H1 (cell line): Measurements from ENCODE around the gene RCC2. TPM values are rescaled to one million over a fixed set of nuclear protein-coding genes. Genes with fewer than 3 reads are reported as not detected.

Experiments
- CTCF ChIA-PET: fragments of 300-600 bp; sonication (Branson Sonifier 250); formaldehyde crosslinking; loops from one replicate; lab custom pipeline; 2021; ENCODE audit not compliant: partially characterized antibody; lab: Charles Lee
- POLR2A ChIA-PET: fragments of 300-600 bp; sonication (Branson Sonifier 250); formaldehyde crosslinking; loops from one replicate; lab custom pipeline; 2021; ENCODE audit warnings: inconsistent platforms; ENCODE audit not compliant: partially characterized antibody; lab: Charles Lee
- DNase-seq, 2 experiments: peaks; one replicate each; pipeline versions ENCODE4 v3.0.0 to v3.0.0-alpha.2; 2010 to 2022; ENCODE audit warnings: low spot score in 2 of 2, low read depth in 1 of 2, mixed read lengths in 1 of 2
- FAIRE-seq: peaks from 2 replicates; lab custom pipeline; 2011; peaks lifted over from hg19 to GRCh38; lab: Jason Lieb, UNC
- H2AFZ ChIP-seq: 2 replicates; pipeline ENCODE4 v1.8.1; 2012; ENCODE audit warnings: low read length, inconsistent platforms
- H2AK5ac ChIP-seq: 2 replicates; pipeline ENCODE4 v1.6.1; 2013; ENCODE audit warnings: low read depth, low read length
- H2BK120ac ChIP-seq: replicated peaks from 2 replicates; pipeline ENCODE3; 2013; ENCODE audit warnings: low read depth, low read length, inconsistent platforms
- H2BK12ac ChIP-seq: 2 replicates; pipeline ENCODE4 v1.6.1; 2013; ENCODE audit warnings: low read depth, low read length
- H2BK15ac ChIP-seq: 2 replicates; pipeline ENCODE4 v1.6.1; 2013; ENCODE audit warnings: low read length
- H2BK20ac ChIP-seq: 2 replicates; pipeline ENCODE4 v1.6.1; 2013; ENCODE audit warnings: low read length
- H2BK5ac ChIP-seq: 2 replicates; pipeline ENCODE4 v1.6.1; 2013; ENCODE audit warnings: low read depth, low read length
- H3K14ac ChIP-seq: 2 replicates; pipeline ENCODE4 v1.6.1; 2013; ENCODE audit warnings: inconsistent platforms; ENCODE audit not compliant: insufficient read length
- H3K18ac ChIP-seq: 2 replicates; pipeline ENCODE4 v1.6.1; 2013; ENCODE audit warnings: low read length; ENCODE audit errors: extremely low read depth
- H3K23ac ChIP-seq: 2 replicates; pipeline ENCODE4 v1.6.1; 2013; ENCODE audit warnings: inconsistent platforms; ENCODE audit not compliant: insufficient read length
- H3K23me2 ChIP-seq: 2 replicates; pipeline ENCODE4 v1.6.1; 2013; ENCODE audit warnings: low read depth, low read length
- H3K27ac ChIP-seq: 2 replicates; pipeline ENCODE4 v1.6.1; 2011; ENCODE audit warnings: low read depth, low read length, inconsistent platforms
- H3K27me3 ChIP-seq, 4 experiments: replicated peaks in 1 of 4; 1 replicate in 1 of 4; 2 replicates in 3 of 4; pipeline versions ENCODE4 v1.6.1 to v1.8.1; 2011 to 2013; ENCODE audit warnings: low read length in 3 of 4, mild to moderate bottlenecking in 3 of 4, inconsistent platforms in 2 of 4, mixed read lengths in 2 of 4, moderate library complexity in 1 of 4; ENCODE audit not compliant: control insufficient read depth in 3 of 4, insufficient read depth in 3 of 4; ENCODE audit errors: extremely low read depth in 1 of 4
- H3K36me3 ChIP-seq, 4 experiments: 2 replicates each; pipeline versions ENCODE4 v1.6.1 to v1.8.1; 2011 to 2013; ENCODE audit warnings: mild to moderate bottlenecking in 4 of 4, low read length in 3 of 4, moderate library complexity in 2 of 4, control low read depth in 1 of 4, inconsistent platforms in 1 of 4; ENCODE audit not compliant: insufficient read depth in 4 of 4, control insufficient read depth in 2 of 4
- H3K4ac ChIP-seq: replicated peaks from 2 replicates; pipeline ENCODE3; 2013; ENCODE audit warnings: low read length, low read depth, mixed read lengths, inconsistent platforms; ENCODE audit not compliant: insufficient read length
- H3K4me1 ChIP-seq, 4 experiments: replicated peaks in 1 of 4; 1 replicate in 1 of 4; 2 replicates in 3 of 4; pipeline versions ENCODE4 v1.6.1 to v1.8.1; 2011 to 2013; ENCODE audit warnings: low read length in 3 of 4, inconsistent platforms in 2 of 4, mixed read lengths in 1 of 4; ENCODE audit not compliant: insufficient read depth in 4 of 4, control insufficient read depth in 3 of 4
- H3K4me2 ChIP-seq, 2 experiments: 2 replicates each; pipeline versions ENCODE4 v1.6.1 to v1.8.1; 2011 to 2013; ENCODE audit warnings: low read depth in 2 of 2, low read length in 2 of 2, control low read depth in 1 of 2, inconsistent platforms in 1 of 2, mild to moderate bottlenecking in 1 of 2; ENCODE audit not compliant: insufficient read depth in 1 of 2
- H3K4me3 ChIP-seq, 4 experiments: fragments of 200-600, 300-600 bp in 1 of 4; sonication (generic), shearing (Covaris generic), sonication (Bioruptor Twin) in 1 of 4; 2 replicates each; pipeline versions ENCODE4 v1.5.1 to v1.8.1; 2011 to 2016; ENCODE audit warnings: low read length in 4 of 4, low read depth in 3 of 4, control low read depth in 2 of 4, inconsistent platforms in 2 of 4, mild to moderate bottlenecking in 2 of 4, mixed read lengths in 1 of 4, moderate library complexity in 1 of 4; ENCODE audit not compliant: insufficient read depth in 2 of 4; ENCODE audit errors: extremely low read depth in 1 of 4
- H3K56ac ChIP-seq: replicated peaks from 2 replicates; pipeline ENCODE3; 2013; ENCODE audit warnings: low read depth, mild to moderate bottlenecking, mixed read lengths, low read length, inconsistent platforms; ENCODE audit not compliant: insufficient read length
- H3K79me1 ChIP-seq: 2 replicates; pipeline ENCODE4 v1.6.1; 2013; ENCODE audit warnings: low read depth, low read length, control low read depth
- H3K79me2 ChIP-seq, 2 experiments: 2 replicates each; pipeline versions ENCODE4 v1.6.1 to v1.8.1; 2012 to 2013; ENCODE audit warnings: low read length in 2 of 2, mild to moderate bottlenecking in 2 of 2, inconsistent platforms in 1 of 2; ENCODE audit not compliant: insufficient read depth in 2 of 2, control insufficient read depth in 1 of 2
- H3K9ac ChIP-seq, 4 experiments: replicated peaks in 1 of 4; 1 replicate in 1 of 4; 2 replicates in 3 of 4; pipeline versions ENCODE4 v1.6.1 to v1.8.1; 2011 to 2013; ENCODE audit warnings: low read depth in 3 of 4, low read length in 3 of 4, control low read depth in 2 of 4, mild to moderate bottlenecking in 2 of 4, moderate library complexity in 2 of 4, inconsistent platforms in 1 of 4; ENCODE audit errors: extremely low read depth in 1 of 4
- H3K9me3 ChIP-seq, 2 experiments: 2 replicates each; pipeline versions ENCODE4 v1.6.1 to v1.8.1; 2012 to 2013; ENCODE audit warnings: mild to moderate bottlenecking in 2 of 2, moderate library complexity in 2 of 2, control low read depth in 1 of 2, inconsistent platforms in 1 of 2, low read depth in 1 of 2, low read length in 1 of 2, mixed read lengths in 1 of 2; ENCODE audit not compliant: insufficient read depth in 2 of 2
- H4K20me1 ChIP-seq, 2 experiments: replicated peaks in 1 of 2; 2 replicates each; pipeline versions ENCODE3 to v1.8.1; 2011 to 2013; ENCODE audit warnings: inconsistent platforms in 2 of 2, low read length in 2 of 2, mild to moderate bottlenecking in 1 of 2; ENCODE audit not compliant: insufficient read depth in 2 of 2, control insufficient read depth in 1 of 2
- H4K5ac ChIP-seq: 2 replicates; pipeline ENCODE4 v1.6.1; 2013; ENCODE audit warnings: low read length, low read depth, mixed read lengths, inconsistent platforms; ENCODE audit not compliant: insufficient read length
- H4K8ac ChIP-seq: 2 replicates; pipeline ENCODE4 v1.8.0; 2013; ENCODE audit warnings: mild to moderate bottlenecking, moderate library complexity, low read length, inconsistent platforms; ENCODE audit not compliant: insufficient read depth; ENCODE audit errors: extremely low read depth
- H4K91ac ChIP-seq: replicated peaks from 2 replicates; pipeline ENCODE3; 2013; ENCODE audit warnings: low read length, mixed read lengths, inconsistent platforms; ENCODE audit not compliant: insufficient read length
- BRCA1 ChIP-seq: IDR thresholded peaks from 2 replicates; pipeline ENCODE4 v1.6.1; 2012; ENCODE audit warnings: low read depth, low read length, improper control_type of control experiment
- HDAC2 ChIP-seq, 2 experiments: fragments of 300-600 bp in 1 of 2; sonication (generic) in 1 of 2; IDR thresholded peaks; 2 replicates each; pipeline ENCODE4 v1.6.1; 2011 to 2012; ENCODE audit warnings: low read depth in 2 of 2, low read length in 2 of 2, mild to moderate bottlenecking in 2 of 2, moderate library complexity in 2 of 2, borderline replicate concordance in 1 of 2, inconsistent platforms in 1 of 2
- RAD21 ChIP-seq, 2 experiments: IDR thresholded peaks in 1 of 2; conservative IDR thresholded peaks in 1 of 2; 2 replicates each; pipeline ENCODE4 v1.6.1; 2011; ENCODE audit warnings: low read depth in 2 of 2, low read length in 2 of 2, improper control_type of control experiment in 1 of 2, inconsistent platforms in 1 of 2, mild to moderate bottlenecking in 1 of 2, moderate library complexity in 1 of 2
- SP2 ChIP-seq: IDR thresholded peaks from 2 replicates; pipeline ENCODE4 v1.6.1; 2012; ENCODE audit warnings: mild to moderate bottlenecking, low read length, inconsistent platforms
- WGBS, 2 experiments: shearing (Covaris generic) in 1 of 2; methylation state at CpG; one replicate each; pipeline versions ENCODE4 v1.1.6 to v1.1.7; 2013 to 2015; ENCODE audit warnings: low lambda C conversion rate in 2 of 2, mixed read lengths in 2 of 2, inconsistent platforms in 1 of 2, low coverage in 1 of 2, missing lambda C conversion rate in 1 of 2; ENCODE audit not compliant: insufficient replicate concordance in 2 of 2, insufficient coverage in 1 of 2, insufficient read length in 1 of 2; ENCODE audit errors: extremely low coverage in 1 of 2, missing lambda C conversion rate in 1 of 2; 5-methylcytosine and 5-hydroxymethylcytosine counted together
- polyA plus RNA-seq, 7 experiments: library from polyadenylated mRNA; depleted of rRNA in 3 of 7; stranded (reverse) in 5 of 7; unstranded in 2 of 7; fragments of >200 nt in 5 of 7; fragments of 200-250 nt in 2 of 7; gene quantifications; 1 replicate in 5 of 7; 2 replicates in 1 of 7; 4 replicates in 1 of 7; pipeline versions ENCODE4 v1.2.1 to v1.2.3, GENCODE V29; 2011 to 2013; ENCODE audit warnings: missing spikeins in 2 of 7, mixed read lengths in 2 of 7
- total RNA-seq: library from RNA; stranded (reverse); fragmentation: NEBNext Ultra II Directional; extraction: Animal tissue kit (Norgen Biotek cat#: 25700); gene quantifications from 2 replicates; pipeline ENCODE4 v1.2.1, GENCODE V29; 2021
- TF ChIP-seq, protein P1 (sequence below): IDR thresholded peaks from 2 replicates; pipeline ENCODE4 v1.6.1; 2012; ENCODE audit warnings: inconsistent platforms
- TF ChIP-seq, protein P2 (sequence below): IDR thresholded peaks from 2 replicates; pipeline ENCODE4 v1.6.1; 2011; ENCODE audit warnings: low read depth, mild to moderate bottlenecking, low read length; ENCODE audit not compliant: insufficient read depth

The RCC2 gene
- total and polyA plus RNA-seq, 2 of the 8 experiments (the other 6 are each of a cell fraction or from before 2014, with no cell fraction given), result 229 to 455 TPM

DNA sequence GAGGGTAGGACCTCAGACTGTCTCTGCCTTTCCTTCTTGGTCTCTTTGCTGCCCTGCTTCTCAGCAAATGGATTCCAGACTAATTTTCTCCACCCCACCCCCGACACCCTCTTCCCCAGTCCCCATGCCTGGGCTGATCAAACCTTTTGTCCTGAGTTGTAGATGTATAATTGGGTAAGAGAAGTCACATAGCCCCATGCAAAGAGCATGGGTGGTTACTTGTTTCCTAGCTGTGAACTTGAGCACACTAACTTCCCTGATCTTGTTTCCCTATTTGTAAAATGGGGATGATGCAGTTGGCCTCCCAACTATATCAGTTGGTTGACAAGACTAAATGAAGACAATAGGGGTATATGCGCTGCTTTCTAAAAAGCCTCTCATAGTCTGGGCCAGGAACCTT is 58.3 kb downstream of the RCC2 start:
- Histone ChIP-seq H2BK120ac (no peak overlapping the region), H3K56ac (no peak overlapping the region), H3K27ac (no peak overlapping the region), H2BK12ac (no peak overlapping the region), H3K4me1 (peaks cover 5 to 12% (median 10%) of the 10 kb centered on the region in 4 experiments; a peak in 6 of 7 replicates), H3K18ac (no peak overlapping the region), H3K4me2 (no peak overlapping the region), H3K9ac (no peak overlapping the region), H2AK5ac (no peak overlapping the region), H4K8ac (no peak overlapping the region), H4K5ac (no peak overlapping the region), H3K14ac (no peak overlapping the region), H3K23me2 (no peaks in the 10 kb centered on the region), H2BK20ac (no peak overlapping the region), H3K23ac (no peak overlapping the region), H3K27me3 (no peaks in the 10 kb centered on the region), H3K4ac (no peak overlapping the region), H3K36me3 (no peaks in the 10 kb centered on the region), H3K79me2 (no peaks in the 10 kb centered on the region), H2BK15ac (no peak overlapping the region), H2AFZ (no peak overlapping the region), H2BK5ac (no peak overlapping the region), H3K79me1 (no peaks in the 10 kb centered on the region), H4K91ac (no peak overlapping the region), H3K4me3 (no peak overlapping the region), H4K20me1 (no peaks in the 10 kb centered on the region), H3K9me3 (no peaks in the 10 kb centered on the region)
- POLR2A ChIA-PET, result interaction anchor here (0.5 to 1.2 kb wide), 4 partner anchors 10 to 61 kb away, joined by 3 to 4 read pairs (median 4); no protein-coding TSS in a partner anchor
- CTCF ChIA-PET, result interaction anchor here (0.7 to 2.2 kb wide), 6 partner anchors 10 to 201 kb away, joined by 3 to 9 read pairs (median 4); partner anchors contain the start of gene PADI6
- TF ChIP-seq, protein P1, sequence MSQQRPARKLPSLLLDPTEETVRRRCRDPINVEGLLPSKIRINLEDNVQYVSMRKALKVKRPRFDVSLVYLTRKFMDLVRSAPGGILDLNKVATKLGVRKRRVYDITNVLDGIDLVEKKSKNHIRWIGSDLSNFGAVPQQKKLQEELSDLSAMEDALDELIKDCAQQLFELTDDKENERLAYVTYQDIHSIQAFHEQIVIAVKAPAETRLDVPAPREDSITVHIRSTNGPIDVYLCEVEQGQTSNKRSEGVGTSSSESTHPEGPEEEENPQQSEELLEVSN, result no peak
- TF ChIP-seq SP2 (no peak), BRCA1 (no peak), RAD21 (IDR thresholded peaks at IDR 0.05 in 1 of 2, conservative IDR thresholded peaks at IDR 0.05 in 1 of 2; ENCODE audit: low read depth in 2 of 2, low read length in 2 of 2) (no peak), HDAC2 (IDR thresholded peaks at IDR 0.05; ENCODE audit: borderline replicate concordance in 1 of 2, low read depth in 2 of 2, low read length in 2 of 2) (no peak)
- TF ChIP-seq, protein P2, sequence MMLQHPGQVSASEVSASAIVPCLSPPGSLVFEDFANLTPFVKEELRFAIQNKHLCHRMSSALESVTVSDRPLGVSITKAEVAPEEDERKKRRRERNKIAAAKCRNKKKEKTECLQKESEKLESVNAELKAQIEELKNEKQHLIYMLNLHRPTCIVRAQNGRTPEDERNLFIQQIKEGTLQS, result no peak
- FAIRE-seq (no peak), DNase-seq (no peak)
- 87% methylated on average over 2 of the region's 2 CpGs; no CpG with 5 or more reads in 1 of the 2 experiments for WGBS, 2 experiments
